Measurements from ENCODE around the gene ADCY2.
"Not testable (repeated sequence)": the region's sequence is repeated elsewhere in the genome, so short reads cannot be mapped to it uniquely, and the experiment has no call there.

ADCY2 gene

DNA sequence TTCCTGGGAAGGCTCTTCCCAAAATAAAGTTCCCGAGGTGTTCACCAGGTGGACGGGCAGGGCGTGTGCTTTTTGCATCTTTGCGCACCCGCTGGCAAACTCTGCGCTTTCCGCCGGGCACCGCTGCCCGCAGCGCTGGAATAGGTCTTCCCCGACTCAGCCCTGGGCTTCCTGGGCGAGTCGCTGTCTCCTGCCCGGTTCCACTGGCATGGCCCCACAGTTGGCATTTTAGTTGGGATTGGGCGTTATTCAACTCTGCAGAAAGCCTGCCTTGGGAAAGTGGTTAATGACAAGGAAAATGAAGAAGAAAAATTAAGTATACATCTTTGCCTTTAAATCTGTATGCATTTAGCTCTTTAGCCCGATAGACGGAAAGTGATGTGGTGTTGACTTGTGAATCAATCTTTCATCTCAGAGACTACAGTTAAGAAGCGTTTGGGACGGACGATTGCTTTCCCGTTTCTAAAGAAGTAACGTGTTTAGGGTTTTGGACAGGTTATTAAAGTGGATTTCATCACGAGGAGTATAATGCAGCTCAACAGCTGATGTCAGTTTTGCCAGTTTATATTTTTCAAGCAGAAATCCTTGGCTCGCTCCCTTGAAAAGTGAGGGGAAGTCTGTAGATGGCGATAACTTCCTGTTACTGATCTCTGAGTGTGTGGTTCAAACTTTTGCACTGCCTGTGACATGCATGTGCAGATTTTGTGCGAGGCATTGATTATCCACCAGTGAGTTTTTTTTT lies 946 bp downstream of the ADCY2 start:
- no peak for DNase-seq

DNA sequence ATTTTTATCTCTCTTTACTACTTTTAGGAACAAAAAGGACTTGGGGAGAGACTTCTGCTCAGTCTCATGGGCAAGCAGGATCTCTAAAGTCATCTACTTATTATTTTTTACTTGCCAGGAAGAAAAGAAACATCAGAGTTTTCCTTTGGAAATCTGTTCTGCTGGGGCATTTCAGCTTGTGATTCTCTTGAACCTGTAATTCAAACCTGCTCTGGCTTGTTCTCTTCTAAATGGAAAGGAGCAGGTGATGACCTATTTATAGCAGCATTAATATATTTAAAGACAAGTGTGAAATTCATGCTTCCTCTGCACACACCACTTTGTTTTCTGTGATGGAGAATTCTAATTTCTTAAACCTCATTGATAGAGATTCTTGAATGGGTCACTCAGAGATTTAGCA lies 2.0 kb downstream of the ADCY2 start:
- no peak for DNase-seq

DNA sequence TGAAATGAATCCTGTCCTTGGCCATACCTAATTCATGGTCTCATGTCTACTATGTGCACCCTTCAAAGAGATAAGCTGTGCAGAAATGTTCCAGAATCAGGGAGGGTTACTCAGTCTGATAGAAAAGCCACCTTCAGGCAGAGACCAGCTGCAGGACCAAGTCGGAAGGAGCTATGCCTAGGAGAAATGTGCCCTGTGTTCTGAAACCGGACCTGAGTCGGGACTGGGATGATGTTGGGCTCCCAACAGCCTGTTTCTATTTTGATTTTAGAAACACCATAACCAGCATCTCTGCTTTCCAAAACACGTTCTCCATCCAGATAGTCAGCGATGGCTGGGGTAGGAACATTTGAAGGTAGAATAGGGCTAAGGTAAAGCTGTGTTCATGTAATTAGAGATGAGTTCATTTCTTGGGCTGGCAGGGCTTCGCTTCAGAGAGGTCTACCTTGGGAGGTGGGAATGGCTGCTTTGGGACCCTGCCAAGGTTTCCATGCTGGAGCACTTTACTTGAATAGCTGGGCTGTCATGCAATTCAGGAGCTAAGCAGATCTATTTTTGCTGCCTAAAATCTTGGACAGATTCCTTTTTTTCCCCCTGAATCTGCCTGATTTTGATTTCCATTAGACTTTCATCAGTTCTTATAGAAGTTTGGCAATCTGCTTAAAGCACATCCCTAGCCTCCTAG lies 2.8 kb downstream of the ADCY2 start:
- no peak for DNase-seq

DNA sequence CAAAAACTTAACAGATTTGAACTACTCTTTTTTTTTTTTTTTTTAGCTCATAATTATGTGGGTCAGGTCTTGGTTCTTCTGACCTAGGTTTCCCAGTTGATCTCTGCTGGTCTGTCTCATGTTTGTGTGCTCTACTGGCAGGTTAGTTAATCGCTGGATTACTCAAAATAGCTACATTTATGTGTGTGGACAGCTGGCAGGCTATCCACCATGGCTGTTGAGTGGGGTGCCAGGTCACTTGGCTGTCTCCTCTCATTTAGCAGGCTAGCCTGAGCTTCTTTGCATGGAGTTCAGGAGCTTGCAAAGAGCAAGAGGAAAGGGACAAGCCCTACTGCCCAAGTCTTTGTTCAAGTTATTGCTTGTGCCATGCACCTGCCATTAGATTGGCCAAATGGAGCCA lies 9.3 kb downstream of the ADCY2 start:
- DNase-seq: no peak

DNA sequence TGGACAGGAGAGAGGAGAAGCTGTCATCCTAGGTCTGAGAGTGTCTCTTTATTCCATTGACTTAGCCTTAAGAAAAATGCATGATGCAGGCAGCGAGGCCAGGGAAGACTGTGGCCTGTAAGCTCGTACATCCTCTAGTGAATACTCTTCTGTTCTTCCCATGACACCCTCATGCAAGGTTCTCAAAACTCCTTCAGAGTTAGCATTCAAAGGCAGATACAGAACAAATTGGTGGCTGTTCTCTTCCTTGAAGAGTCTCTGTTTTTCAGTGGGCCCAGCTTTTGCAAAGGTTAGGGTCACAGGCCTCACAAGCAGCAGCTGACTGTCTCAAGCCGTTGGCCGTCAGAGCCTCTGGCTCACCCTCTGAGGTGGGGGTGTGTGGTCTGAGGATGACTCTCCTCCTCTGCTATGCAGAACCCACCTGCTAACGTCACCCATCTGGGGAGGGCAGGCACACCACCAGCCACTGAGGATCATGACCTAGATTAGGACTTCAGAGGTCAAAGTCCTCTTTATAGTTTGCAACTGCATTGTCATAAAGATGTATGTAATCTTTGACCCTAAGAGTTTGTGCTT lies 15.1 kb downstream of the ADCY2 start:
- no peak for DNase-seq

DNA sequence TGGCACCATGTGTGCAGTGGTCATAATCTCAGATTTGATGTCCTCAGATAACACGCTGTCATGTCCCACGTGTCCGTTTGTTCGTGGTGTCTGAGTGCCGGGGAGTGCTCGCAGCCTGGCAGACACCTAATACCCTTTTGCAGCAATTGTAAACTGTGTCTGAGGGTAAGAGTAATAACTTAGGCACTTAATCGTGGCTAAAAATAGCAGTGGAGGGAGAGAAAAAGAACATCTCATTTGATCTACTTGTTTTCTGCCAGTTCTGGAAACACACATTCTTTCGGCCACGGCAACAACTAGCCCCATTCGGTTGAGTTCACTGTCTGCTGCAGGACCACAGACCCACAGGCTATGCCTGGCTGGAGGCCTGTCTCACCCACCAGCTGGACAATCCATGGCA lies 16.5 kb downstream of the ADCY2 start:
- no peak for DNase-seq

DNA sequence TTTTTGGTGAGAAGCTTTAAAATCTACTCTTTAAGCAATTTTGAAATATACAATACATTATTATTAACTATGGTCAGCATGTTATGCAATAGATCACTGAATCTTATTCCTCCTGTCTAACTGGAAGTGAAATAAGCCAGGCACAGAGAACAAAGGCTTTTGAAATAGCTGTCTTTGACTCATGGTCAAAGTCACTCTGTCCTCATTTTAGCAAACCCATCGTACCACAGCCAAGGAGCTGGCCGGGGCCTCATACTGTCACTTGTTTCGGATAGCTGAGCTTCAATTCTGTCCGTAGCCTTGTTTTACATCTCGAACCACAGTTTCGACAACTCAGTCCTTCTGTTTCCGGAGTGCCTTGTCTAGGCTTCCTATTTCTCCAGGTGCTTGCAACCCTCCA lies 19.2 kb downstream of the ADCY2 start:
- no peak for DNase-seq

DNA sequence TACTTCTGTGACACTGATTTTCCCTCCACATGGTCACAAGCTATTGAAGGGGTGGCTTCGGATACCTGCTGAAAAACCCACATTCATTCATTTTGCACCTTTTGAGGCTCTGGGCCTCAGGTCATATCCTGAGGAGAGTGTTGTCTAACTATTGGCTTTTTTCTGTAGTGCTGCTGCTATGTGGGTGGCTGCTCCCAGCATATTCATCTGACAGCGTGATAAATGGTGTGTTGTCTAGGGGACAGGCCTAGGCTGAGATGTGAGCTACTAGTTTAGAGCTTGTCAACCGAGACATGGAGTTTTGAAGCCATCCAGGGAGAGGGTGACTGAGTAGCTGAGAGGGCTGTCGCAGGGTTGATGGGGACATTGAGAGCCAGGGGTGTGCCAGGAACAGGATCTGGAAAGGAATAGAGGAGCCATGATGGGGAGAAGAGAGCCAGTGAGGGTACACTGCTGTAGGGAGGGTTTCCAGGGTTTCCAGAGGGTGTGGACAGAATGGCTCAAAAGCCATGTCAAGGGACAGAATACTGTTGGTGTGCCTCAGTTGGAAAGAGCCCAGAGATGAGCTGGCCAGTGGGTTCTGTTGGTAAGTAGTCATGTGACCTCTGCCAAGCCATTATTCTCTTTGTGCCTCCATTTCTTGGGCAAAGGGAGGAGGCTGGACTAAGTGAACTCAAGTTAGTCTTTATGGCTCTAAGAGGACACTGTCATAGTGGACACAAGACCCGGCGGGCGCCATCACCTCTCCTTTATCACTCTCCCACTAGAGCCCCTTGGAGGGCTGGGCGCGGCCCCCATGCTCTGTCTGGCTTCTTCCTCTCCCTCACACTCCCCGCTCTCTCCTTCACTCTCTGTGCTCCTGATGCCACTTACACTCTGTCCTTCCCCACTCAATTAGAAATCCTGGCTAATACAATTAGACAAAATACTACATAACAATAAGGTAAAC lies 19.9 kb downstream of the ADCY2 start:
- no peak for DNase-seq

DNA sequence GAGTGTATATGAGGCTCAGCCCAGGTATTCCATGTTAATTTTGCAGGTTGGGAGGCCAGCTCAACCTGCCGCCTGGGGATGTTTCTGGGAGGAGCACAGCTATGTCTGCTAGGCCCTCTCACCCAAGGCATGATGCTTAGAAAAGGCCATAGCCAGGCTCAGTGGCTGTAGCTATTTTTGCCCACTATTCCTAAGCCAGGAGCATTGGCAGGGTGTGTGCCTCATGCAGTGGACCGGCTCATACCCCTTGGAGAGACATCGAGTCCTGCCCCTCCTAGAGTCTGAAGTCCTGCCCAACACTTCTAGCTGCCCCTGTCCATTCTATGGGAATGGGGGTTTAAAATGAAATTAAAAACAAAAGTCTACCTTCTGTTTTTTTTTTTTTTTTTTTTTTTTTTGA lies 22.3 kb downstream of the ADCY2 start:
- DNase-seq: no peak

DNA sequence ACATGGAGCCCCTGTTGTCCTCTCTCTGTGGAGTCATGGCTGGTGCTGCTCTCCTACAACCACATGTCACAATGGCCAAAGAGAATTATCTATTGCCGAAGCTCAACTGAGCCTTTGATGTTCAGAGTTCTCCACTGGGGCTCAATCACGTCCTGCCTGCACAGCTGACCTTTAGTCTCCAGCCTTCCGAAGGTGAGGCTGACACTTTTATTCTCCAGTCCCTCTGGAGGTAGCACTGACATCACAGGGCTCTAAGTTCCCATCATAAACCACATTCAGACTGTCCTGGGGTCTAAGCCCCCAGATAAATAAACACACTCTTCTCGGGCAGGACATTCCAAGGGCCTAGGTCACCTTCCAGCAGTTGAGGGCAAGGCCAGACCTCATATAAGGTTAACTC lies 23.4 kb downstream of the ADCY2 start:
- no peak for DNase-seq

DNA sequence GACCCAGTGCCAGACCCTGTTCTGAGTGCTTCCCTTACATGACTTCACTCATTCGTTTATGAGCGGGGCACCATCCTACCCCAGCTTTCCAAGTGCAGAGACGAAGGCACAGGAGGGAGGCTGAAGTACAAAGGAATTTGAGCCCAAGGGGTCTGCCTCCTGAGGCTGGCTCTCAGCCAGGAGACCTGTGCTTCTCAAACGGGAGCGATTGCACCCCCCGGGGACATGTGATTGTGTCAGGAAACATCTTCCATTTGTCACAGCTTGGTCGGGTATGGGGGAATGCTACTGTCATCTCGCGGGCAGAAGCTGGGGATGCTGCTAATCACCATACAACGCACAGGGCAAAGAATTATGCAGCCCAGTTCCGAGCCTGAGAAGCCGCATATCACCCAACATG lies 23.9 kb downstream of the ADCY2 start:
- DNase-seq: no peak

DNA sequence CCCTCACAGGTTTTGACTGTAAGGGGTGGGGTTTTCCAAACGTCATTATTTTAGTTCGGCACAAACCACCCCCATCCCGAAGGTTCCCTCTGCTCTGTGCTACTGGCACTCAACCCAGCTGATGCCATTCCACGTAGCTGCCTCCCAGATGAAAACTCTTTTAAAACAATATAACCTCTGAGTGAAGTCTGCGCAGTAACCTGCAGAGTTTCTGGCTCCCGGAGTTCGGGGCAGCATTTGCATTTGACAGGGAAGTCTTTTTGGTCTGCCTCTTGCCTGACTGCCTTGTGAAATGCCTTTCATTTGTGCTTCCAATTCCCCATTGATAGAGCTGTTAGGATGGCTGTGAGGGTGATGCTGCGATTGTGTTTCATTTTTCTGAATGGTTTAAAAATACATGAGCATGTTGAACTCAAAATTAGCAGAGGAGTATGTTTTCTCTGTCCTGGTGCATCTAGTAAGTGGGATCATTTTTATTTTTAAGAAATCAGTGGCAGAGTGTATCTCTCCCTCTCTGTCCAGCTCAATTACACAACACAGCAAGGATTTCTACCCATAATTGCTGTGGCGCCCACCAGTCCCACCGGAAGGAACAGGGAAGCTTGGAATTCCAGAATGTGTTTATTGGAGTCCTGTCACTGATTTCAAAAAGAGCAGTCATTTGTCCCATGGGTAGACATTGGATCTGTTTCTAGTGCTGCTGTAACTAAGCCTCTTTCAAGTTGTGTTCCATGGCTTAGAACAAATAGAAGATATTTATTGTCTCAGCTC lies 24.8 kb downstream of the ADCY2 start:
- DNase-seq: no peak

DNA sequence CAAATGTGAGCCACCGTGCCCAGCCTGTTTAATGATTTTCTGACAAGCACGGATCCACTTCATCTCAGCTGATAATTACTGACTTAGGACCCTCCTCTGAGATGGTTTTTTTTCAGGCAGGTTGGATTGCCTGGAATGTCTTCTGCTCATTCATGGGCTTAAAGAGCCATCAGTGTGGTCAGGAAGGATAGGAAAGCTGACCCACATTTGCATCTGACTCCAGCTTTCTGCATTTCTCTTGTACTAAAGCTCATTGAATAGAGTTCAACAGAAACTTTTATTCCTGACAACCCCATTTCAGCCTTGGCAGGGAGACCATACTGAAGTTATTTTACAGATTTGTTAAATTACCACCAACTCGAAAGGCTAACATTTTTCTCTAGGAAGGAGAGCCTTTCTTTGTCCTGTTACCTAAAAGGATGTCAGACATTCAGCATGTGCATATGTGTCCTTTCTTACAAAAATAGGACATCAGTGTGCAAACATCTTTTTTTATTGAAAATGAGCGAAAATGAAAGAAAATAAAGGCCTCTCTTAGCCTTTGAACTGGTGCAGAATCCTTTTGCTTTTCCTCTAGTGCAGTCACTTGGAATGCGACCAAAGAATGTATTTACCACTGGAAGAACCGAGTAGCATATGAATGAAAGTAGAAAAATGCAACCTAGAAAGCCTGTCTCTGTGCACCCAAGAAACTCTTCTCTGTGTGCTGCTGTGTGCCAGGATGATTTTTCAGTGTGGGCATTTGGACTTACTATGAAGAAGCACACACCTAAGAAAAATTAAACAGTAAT lies 26.6 kb downstream of the ADCY2 start:
- no peak for DNase-seq

DNA sequence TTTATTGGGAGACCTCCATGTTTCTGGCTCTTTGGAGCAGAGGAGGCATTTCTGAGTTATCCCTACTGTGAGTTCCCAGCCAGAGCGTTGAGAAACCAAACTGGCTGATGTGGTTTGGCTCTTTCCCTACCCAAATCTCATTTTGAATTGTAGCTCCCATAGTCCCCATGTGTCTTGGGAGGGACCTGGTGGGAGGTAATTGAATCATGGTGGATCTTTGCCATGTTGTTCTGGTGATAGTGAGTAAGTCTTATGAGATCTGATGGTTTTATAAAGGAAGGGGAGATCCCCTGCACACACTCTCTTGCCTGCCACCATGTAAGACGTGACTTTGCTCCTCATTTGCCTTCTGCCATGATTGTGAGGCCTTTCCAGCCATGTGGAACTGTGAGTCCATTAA lies 27.3 kb downstream of the ADCY2 start:
- DNase-seq: not testable (repeated sequence)

DNA sequence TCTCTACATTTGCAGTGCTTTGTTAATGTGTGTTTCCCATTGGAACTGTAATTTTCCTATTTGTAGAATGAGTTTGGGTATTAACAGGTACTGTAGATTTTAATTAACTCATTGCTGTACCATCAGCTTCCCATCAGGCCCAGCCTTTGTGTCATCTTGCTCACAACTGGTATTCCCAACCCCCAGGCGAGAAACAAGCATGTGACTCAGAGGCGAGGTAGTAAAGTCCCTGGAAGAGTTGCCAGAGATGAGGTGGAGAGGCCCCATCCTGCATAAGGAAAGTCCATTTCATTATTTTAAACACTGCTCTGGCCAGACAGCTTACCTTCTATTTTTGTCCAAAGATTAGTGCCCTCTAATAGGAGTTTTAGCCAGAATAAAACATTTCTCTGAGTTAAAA lies 29.9 kb downstream of the ADCY2 start:
- DNase-seq: no peak

DNA sequence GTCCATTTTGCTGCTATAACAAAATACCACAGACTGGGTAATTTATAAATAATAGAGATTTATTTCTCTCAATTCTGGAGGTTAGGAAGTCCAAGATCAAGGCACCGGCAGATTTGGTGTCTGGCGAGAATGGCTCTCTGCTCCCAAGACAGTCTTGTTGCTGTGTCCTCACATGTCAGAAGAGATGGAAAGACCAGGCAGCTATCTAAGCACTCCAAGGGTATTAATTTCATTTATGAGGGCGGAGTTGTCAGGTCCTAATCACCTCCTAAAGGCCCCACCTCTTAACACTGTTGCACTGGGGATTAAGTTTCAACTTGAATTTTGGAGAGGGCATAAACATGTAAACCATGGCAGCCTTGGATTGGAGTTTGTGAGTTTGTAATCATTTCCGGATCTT lies 30.3 kb downstream of the ADCY2 start:
- DNase-seq: no peak

DNA sequence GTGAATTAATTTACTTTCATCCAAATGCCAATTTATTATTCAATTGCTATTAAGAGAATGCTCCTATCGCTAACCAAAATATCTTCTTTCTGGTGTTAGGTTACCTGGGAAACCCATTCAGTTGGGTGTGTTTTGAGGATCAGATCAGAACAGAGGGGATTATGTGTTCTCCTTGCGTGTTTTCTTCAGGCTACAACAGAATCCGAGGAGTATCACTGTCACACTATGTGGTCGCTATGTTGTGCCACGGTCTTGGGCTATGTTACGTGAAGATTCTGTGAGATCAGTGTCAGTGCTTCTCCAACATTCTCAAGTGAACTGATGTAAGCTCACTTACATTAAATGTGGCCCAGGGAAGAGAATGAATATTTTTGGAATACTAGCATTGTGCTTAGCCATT lies 39.0 kb downstream of the ADCY2 start:
- no peak for DNase-seq

DNA sequence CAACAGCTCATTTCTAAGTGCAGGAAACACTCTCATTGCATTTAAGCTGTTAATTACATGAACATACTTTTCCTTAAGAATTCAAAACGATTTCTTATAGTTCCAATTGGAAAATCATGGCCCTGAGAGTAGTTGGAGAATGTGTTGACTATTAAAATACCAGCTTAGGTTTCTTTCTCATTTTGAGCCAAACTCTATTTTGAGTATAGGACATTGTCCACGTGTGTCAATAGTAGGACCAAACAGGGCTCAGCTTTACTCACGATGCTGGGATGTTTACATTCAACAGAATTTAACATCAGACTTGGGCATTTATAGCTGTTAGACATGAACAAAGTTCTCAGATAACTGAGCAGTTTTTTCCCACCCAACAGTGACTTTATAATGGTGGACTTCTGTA lies 39.6 kb downstream of the ADCY2 start:
- DNase-seq: no peak

DNA sequence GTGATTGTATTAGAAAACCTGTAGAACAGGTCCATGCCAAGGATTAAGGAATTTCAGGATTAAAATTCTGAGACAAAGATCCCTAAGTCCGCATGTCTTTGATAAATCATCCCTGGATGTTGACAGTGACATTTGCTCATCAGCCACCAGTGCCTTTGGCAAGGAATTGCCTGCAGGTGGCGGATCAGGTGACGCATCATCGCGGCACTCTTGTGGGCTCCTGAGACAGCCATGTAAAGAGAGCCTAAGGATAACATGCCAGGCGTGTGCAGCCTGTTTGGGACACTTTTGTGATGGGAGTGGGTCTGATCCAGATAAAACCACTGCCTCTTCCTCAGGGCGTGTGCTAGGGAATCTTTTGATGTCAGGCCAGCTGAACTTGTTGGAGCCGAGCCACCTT lies 40.6 kb downstream of the ADCY2 start:
- no peak for DNase-seq

DNA sequence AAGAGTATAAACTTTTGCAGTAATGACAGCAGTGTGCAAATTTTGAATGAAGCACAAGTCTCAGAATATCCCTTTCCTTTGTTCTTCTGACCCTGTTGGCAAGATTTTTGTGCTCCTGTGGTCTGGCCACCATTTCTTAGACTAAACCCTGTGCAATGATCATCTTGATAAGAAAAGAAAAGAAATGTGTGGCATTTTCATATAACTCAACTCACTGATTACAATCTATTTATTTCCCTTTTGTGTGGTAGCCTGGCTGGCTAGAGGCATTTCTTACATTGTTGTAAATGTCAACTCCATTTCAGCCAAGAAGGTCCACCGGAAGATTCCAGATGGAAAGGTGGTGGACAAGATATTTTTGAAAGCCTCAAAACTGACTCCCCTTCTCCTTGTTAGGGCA lies 41.9 kb downstream of the ADCY2 start:
- no peak for DNase-seq

DNA sequence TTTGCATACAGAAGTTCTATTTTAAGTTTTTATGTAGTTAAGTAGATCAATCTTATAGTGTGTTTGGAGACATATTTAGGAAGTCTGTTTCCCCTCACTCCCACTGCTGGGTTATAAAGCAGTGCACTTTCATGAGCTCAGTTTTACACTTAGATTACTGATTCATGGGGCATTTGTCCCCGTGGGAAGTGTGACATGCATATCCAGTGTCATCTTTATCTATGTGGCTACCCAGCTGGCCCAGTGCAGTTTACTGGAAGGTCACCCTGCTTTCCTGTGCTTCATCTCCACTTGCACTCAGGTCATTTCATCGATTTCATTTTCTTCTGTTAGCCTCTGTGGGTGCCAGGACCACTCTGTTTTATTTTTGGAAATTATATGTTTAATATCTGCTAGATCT lies 49.1 kb downstream of the ADCY2 start:
- no peak for DNase-seq

DNA sequence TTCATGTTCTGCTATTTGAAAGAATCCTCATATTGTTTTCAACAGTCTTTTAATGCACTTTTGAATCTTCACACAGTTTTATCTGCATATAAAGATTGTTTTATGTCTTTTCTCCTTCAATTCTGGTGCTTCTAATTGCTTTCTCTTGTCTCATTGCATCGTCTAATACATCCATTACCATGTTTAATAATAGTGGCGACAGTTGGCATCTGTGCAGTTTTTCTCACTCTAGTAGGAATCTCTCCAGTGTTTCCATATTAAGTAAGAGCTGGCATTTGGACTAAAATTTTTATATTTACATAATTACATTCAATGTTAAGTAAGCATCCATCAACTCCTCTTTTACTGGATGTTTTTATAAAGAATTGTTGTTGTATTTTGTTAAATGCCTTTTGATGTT lies 49.9 kb downstream of the ADCY2 start:
- DNase-seq: no peak

All from stimulated activated CD4-positive, alpha-beta T cell treated with anti-CD3 and anti-CD28 coated beads, Interleukin-4, amount 100 ng/mL, for 24 hours (primary cell).